ENCODE data around the gene PNMA8C. TPM values are rescaled to one million over a fixed set of nuclear protein-coding genes. Genes with fewer than 3 reads are reported as not detected.

The PNMA8C gene
- total and polyA plus RNA-seq, 2 donors (not counting 3 experiments of a cell fraction or from before 2014, with no cell fraction given): not detected

DNA sequence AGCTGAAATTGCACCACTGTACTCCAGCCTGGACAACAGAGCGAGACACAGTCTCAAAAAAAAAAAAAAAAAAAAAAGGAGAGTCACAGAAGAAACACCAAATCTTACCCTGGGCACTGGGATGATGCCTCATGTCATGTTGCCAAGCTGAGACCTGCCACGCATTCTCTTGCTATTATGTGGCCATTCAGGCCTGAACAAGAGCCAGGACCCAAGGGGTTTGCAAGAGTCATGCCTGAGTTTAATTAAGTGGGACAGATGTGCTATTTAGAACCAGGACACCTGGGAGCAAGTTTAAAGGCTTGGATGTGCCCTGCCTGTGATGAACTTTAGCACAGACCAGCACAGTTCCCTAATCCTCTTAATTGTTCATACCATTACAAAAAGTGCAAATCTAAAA, 32.8 kb upstream of the PNMA8C start:
- Histone ChIP-seq H3K9me1 (replicated peaks; ENCODE audit: control insufficient read depth, extremely low read depth, insufficient read depth, low read length) (no peaks in the 10 kb centered on the region), H3K4me2 (ENCODE audit: insufficient read depth, low read length) (no peak overlapping the region), H4K20me1 (replicated peaks; ENCODE audit: control insufficient read depth, extremely low read depth, insufficient read depth, low read length) (no peaks in the 10 kb centered on the region), H3K9me3 (replicated peaks; ENCODE audit: control insufficient read depth, insufficient read depth, low read length) (no peaks in the 10 kb centered on the region), H3K27me3 (ENCODE audit: control insufficient read depth in 2 of 2, insufficient read depth in 2 of 2, low read length in 2 of 2) (peaks cover 0 to 3% of the 10 kb centered on the region in 2 experiments), H3K36me3 (ENCODE audit: control insufficient read depth in 2 of 2, extremely low read depth in 1 of 2, insufficient read depth in 2 of 2, low read length in 2 of 2) (no peaks in the 10 kb centered on the region), H3K4me1 (ENCODE audit: control insufficient read depth, extremely low read depth, insufficient read depth, low read length) (no peaks in the 10 kb centered on the region), H2AFZ (ENCODE audit: low read depth, low read length) (no peak overlapping the region), H3K27ac (ENCODE audit: insufficient read depth, low read depth, low read length) (no peak overlapping the region), H3K79me2 (ENCODE audit: control insufficient read depth, insufficient read depth, low read length) (no peaks in the 10 kb centered on the region), H3K9ac (replicated peaks; ENCODE audit: extremely low read depth, insufficient read depth, low read length) (no peak overlapping the region), H3K4me3 (replicated peaks in 1 of 3; ENCODE audit: insufficient read depth in 1 of 3, low read depth in 1 of 3, low read length in 3 of 3) (no peak overlapping the region)
- intact Hi-C loops (cut with micrococcal nuclease) (no loop called here), dilution Hi-C loops (cut with MboI; ENCODE audit: extremely low pct_ligation_motif_present, low sequenced_read_pairs) (no loop called here)
- ChIA-PET CTCF (interaction anchor here (0.6 to 1.3 kb wide), 3 partner anchors 37 to 201 kb away, joined by 3 to 4 read pairs (median 3); no protein-coding TSS in a partner anchor), POLR2A (interaction anchor here (0.6 kb wide), 1 partner anchor 36 kb away, joined by 8 read pairs; no protein-coding TSS in a partner anchor)
- no peak for DNase-seq (ENCODE audit: low read depth, low spot score)
- BruUV-seq (replicated peaks): no TSS peak
- FAIRE-seq: no peak
- no peak for TF ChIP-seq POLR2A (IDR thresholded peaks at IDR 0.05; ENCODE audit: low read depth, low read length)

DNA sequence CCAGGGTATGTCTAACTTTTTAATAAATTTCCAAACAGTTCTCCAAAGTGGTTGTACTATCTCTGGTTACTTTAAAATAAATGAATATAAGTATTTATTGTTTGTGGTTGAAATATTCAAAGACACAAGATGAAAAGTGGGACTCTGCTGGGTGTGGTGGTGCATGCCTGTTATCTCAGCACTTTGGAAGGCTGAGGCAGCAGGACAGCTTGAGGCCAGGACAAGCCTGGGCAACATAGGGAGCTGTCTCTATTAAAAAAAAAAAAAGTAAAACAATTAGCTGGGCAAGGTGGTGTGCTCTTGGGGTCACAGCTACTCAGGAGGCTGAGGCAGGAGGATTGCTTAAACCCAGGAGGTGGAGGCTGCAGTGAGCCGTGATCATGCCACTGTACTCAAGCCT, 32.2 kb upstream of the PNMA8C start:
- Histone ChIP-seq H3K4me3 (replicated peaks in 1 of 3; ENCODE audit: insufficient read depth in 1 of 3, low read depth in 1 of 3, low read length in 3 of 3) (no peak overlapping the region), H4K20me1 (replicated peaks; ENCODE audit: control insufficient read depth, extremely low read depth, insufficient read depth, low read length) (no peaks in the 10 kb centered on the region), H3K9ac (replicated peaks; ENCODE audit: extremely low read depth, insufficient read depth, low read length) (no peak overlapping the region), H3K9me3 (replicated peaks; ENCODE audit: control insufficient read depth, insufficient read depth, low read length) (no peaks in the 10 kb centered on the region), H2AFZ (ENCODE audit: low read depth, low read length) (no peak overlapping the region), H3K27me3 (ENCODE audit: control insufficient read depth in 2 of 2, insufficient read depth in 2 of 2, low read length in 2 of 2) (peaks cover 0 to 3% of the 10 kb centered on the region in 2 experiments), H3K27ac (ENCODE audit: insufficient read depth, low read depth, low read length) (no peak overlapping the region), H3K4me2 (ENCODE audit: insufficient read depth, low read length) (no peak overlapping the region), H3K79me2 (ENCODE audit: control insufficient read depth, insufficient read depth, low read length) (no peaks in the 10 kb centered on the region), H3K9me1 (replicated peaks; ENCODE audit: control insufficient read depth, extremely low read depth, insufficient read depth, low read length) (no peaks in the 10 kb centered on the region), H3K4me1 (ENCODE audit: control insufficient read depth, extremely low read depth, insufficient read depth, low read length) (no peaks in the 10 kb centered on the region), H3K36me3 (ENCODE audit: control insufficient read depth in 2 of 2, extremely low read depth in 1 of 2, insufficient read depth in 2 of 2, low read length in 2 of 2) (no peaks in the 10 kb centered on the region)
- no peak for FAIRE-seq
- BruUV-seq (replicated peaks): no TSS peak
- ChIA-PET POLR2A (no interaction called here), CTCF (interaction anchor here (0.6 to 0.7 kb wide), 2 partner anchors 38 to 201 kb away, joined by 3 read pairs; no protein-coding TSS in a partner anchor)
- dilution Hi-C loops (cut with MboI; ENCODE audit: extremely low pct_ligation_motif_present, low sequenced_read_pairs): no loop called here
- intact Hi-C loops (cut with micrococcal nuclease): no loop called here
- TF ChIP-seq FOS (IDR thresholded peaks at IDR 0.05; ENCODE audit: borderline replicate concordance, insufficient read depth, low read length) (no peak), POLR2A (IDR thresholded peaks at IDR 0.05; ENCODE audit: low read depth, low read length) (no peak), EZH2 (IDR thresholded peaks at IDR 0.05; ENCODE audit: borderline replicate concordance, low read depth, low read length, severe bottlenecking) (no peak)
- no peak for DNase-seq (ENCODE audit: low read depth, low spot score)
